Endothelial cell of umbilical vein (primary cell): ENCODE measurements around the gene API5. TPM values are rescaled to one million over a fixed set of nuclear protein-coding genes. Genes with fewer than 3 reads are reported as not detected.

Experiments used
- BruUV-seq: library from RNA; stranded (reverse); fragments of 400-500 nt; replicated peaks from 2 replicates; lab custom pipeline; 2021; lab: Mats Ljungman, UMichigan
- CTCF ChIA-PET: fragments of 300-600, 350-600 bp; sonication (Branson Sonifier 250); formaldehyde crosslinking; loops from one replicate; lab custom pipeline; 2021; ENCODE audit warnings: antibody characterized with exemption, inconsistent platforms; lab: Charles Lee
- POLR2A ChIA-PET: fragments of 300-600, 350-600 bp; sonication (Branson Sonifier 250); formaldehyde crosslinking; loops from one replicate; lab custom pipeline; 2021; ENCODE audit warnings: antibody characterized with exemption, inconsistent platforms; lab: Charles Lee
- DNase-seq: peaks from one replicate; pipeline ENCODE4 v3.0.0-alpha.2; 2011; ENCODE audit warnings: low read depth, low spot score
- FAIRE-seq: peaks from 2 replicates; lab custom pipeline; 2011; peaks lifted over from hg19 to GRCh38; lab: Jason Lieb, UNC
- H2AFZ ChIP-seq: 2 replicates; pipeline ENCODE4 v1.6.0; 2012; ENCODE audit warnings: low read depth, low read length, control low read depth, inconsistent platforms
- H3K27ac ChIP-seq: 2 replicates; pipeline ENCODE4 v1.5.1; 2011; ENCODE audit warnings: low read depth, mild to moderate bottlenecking, control low read depth, low read length, moderate library complexity; ENCODE audit not compliant: insufficient read depth
- H3K27me3 ChIP-seq, 2 experiments: 2 replicates each; pipeline versions ENCODE4 v1.6.0 to v1.6.1; 2011; ENCODE audit warnings: low read length in 2 of 2, mixed read lengths in 1 of 2; ENCODE audit not compliant: control insufficient read depth in 2 of 2, insufficient read depth in 2 of 2
- H3K36me3 ChIP-seq, 2 experiments: 2 replicates in 1 of 2; 3 replicates in 1 of 2; pipeline ENCODE4 v1.5.1; 2011; ENCODE audit warnings: low read length in 2 of 2, mild to moderate bottlenecking in 1 of 2, moderate library complexity in 1 of 2; ENCODE audit not compliant: control insufficient read depth in 2 of 2, insufficient read depth in 2 of 2; ENCODE audit errors: extremely low read depth in 1 of 2
- H3K4me1 ChIP-seq: 3 replicates; pipeline ENCODE4 v1.5.1; 2011; ENCODE audit warnings: mild to moderate bottlenecking, low read length; ENCODE audit not compliant: control insufficient read depth, insufficient read depth; ENCODE audit errors: extremely low read depth
- H3K4me2 ChIP-seq: 2 replicates; pipeline ENCODE4 v1.6.1; 2011; ENCODE audit warnings: low read length, control low read depth, mixed read lengths; ENCODE audit not compliant: insufficient read depth
- H3K4me3 ChIP-seq, 3 experiments: fragments of 200-600 bp in 1 of 3; sonication (generic), shearing (Covaris generic) in 1 of 3; replicated peaks in 1 of 3; 2 replicates each; pipeline ENCODE4 v1.5.1; 2011 to 2016; ENCODE audit warnings: control low read depth in 3 of 3, low read length in 3 of 3, mild to moderate bottlenecking in 2 of 3, inconsistent platforms in 1 of 3, low read depth in 1 of 3, moderate library complexity in 1 of 3; ENCODE audit not compliant: insufficient read depth in 1 of 3
- H3K79me2 ChIP-seq: 2 replicates; pipeline ENCODE4 v1.6.0; 2012; ENCODE audit warnings: low read length, inconsistent platforms; ENCODE audit not compliant: control insufficient read depth, insufficient read depth
- H3K9ac ChIP-seq: replicated peaks from 2 replicates; pipeline ENCODE3; 2011; ENCODE audit warnings: low read length, control low read depth; ENCODE audit not compliant: insufficient read depth; ENCODE audit errors: extremely low read depth
- H3K9me1 ChIP-seq: replicated peaks from 3 replicates; pipeline ENCODE4 v1.6.0; 2011; ENCODE audit warnings: mild to moderate bottlenecking, low read length; ENCODE audit not compliant: control insufficient read depth, insufficient read depth; ENCODE audit errors: extremely low read depth
- H3K9me3 ChIP-seq: replicated peaks from 2 replicates; pipeline ENCODE4 v1.5.1; 2012; ENCODE audit warnings: low read length, inconsistent platforms; ENCODE audit not compliant: control insufficient read depth, insufficient read depth
- H4K20me1 ChIP-seq: replicated peaks from 2 replicates; pipeline ENCODE3; 2011; ENCODE audit warnings: mild to moderate bottlenecking, low read length; ENCODE audit not compliant: control insufficient read depth, insufficient read depth; ENCODE audit errors: extremely low read depth
- CTCF ChIP-seq, 2 donors: IDR thresholded peaks; 1 replicate in 1 of 2; 2 replicates in 1 of 2; pipeline ENCODE4 v1.5.1; 2011; ENCODE audit warnings: low read length in 2 of 2, mild to moderate bottlenecking in 2 of 2, moderate library complexity in 2 of 2, control low read depth in 1 of 2, inconsistent platforms in 1 of 2, low read depth in 1 of 2; ENCODE audit not compliant: insufficient read depth in 1 of 2; ENCODE audit errors: extremely low read depth in 1 of 2
- EZH2 ChIP-seq: IDR thresholded peaks from 2 replicates; pipeline ENCODE4 v1.6.1; 2012; ENCODE audit warnings: borderline replicate concordance, low read depth, mild to moderate bottlenecking, moderate library complexity, low read length, inconsistent platforms; ENCODE audit not compliant: severe bottlenecking
- GATA2 ChIP-seq: IDR thresholded peaks from 2 replicates; pipeline ENCODE4 v1.7.0; 2011; ENCODE audit warnings: low read depth, mild to moderate bottlenecking, moderate library complexity, mixed read lengths, low read length; ENCODE audit not compliant: insufficient read length, insufficient read depth
- MAX ChIP-seq: IDR thresholded peaks from 2 replicates; pipeline ENCODE4 v1.6.1; 2011; ENCODE audit not compliant: insufficient read depth, insufficient read length
- MYC ChIP-seq: IDR thresholded peaks from one replicate; pipeline ENCODE4 v1.6.1; 2011; ENCODE audit warnings: mild to moderate bottlenecking, low read depth, low read length
- dilution Hi-C: fragments of 300-500 bp; cut with MboI; formaldehyde crosslinking; loops from one replicate; pipeline ENCODE4 v1.15.0; 2019; ENCODE audit warnings: low sequenced_read_pairs; ENCODE audit not compliant: extremely low pct_ligation_motif_present
- intact Hi-C: fragments of 100-400 bp; cut with micrococcal nuclease; formaldehyde crosslinking; loops from one replicate; pipeline ENCODE4 v1.10.0; 2022
- polyA plus RNA-seq, 4 experiments: library from polyadenylated mRNA; depleted of rRNA in 3 of 4; stranded (reverse) in 3 of 4; unstranded in 1 of 4; fragments of >200 nt; gene quantifications; 2 replicates each; pipeline versions ENCODE4 v1.2.1 to v1.2.3, GENCODE V29; 2011 to 2012; ENCODE audit warnings: missing spikeins in 1 of 4
- total RNA-seq: library from RNA; stranded (reverse); gene quantifications from 2 replicates; pipeline ENCODE4 v1.2.3, GENCODE V29; 2021

The API5 gene
- total and polyA plus RNA-seq, 2 donors (not counting 3 experiments of a cell fraction or from before 2014, with no cell fraction given) = 26.5 to 103 TPM

- no peak for DNase-seq
- H3K9ac ChIP-seq = no peak overlapping the region
- H3K4me2 ChIP-seq = no peak overlapping the region
- no peak overlapping the region for H3K27ac ChIP-seq
- no peak overlapping the region for H3K4me3 ChIP-seq
- H2AFZ ChIP-seq = no peak overlapping the region
- H3K36me3 ChIP-seq = no peaks in the 10 kb centered on the region
- no peaks in the 10 kb centered on the region for H3K4me1 ChIP-seq
- dilution Hi-C loops = no loop called here
- H4K20me1 ChIP-seq = no peaks in the 10 kb centered on the region
- no peaks in the 10 kb centered on the region for H3K9me3 ChIP-seq
- FAIRE-seq = no peak
- no peaks in the 10 kb centered on the region for H3K79me2 ChIP-seq
- no peaks in the 10 kb centered on the region for H3K9me1 ChIP-seq
- intact Hi-C loops = no loop called here
- ChIA-PET POLR2A (no interaction called here), CTCF (interaction anchor here (1.9 kb wide), 1 partner anchor 12 kb away, joined by 6 read pairs; no protein-coding TSS in a partner anchor)
- TF ChIP-seq EZH2 = no peak
- TF ChIP-seq MYC = no peak
- no peaks in the 10 kb centered on the region for H3K27me3 ChIP-seq
- no TSS peak for BruUV-seq
These were observed 41.3 kb upstream of the API5 start for GRCh38 chr11:43270468-43270867.

GRCh38 chr11:43278193-43278956, 33.4 kb upstream of the API5 start:
- BruUV-seq = no TSS peak
- ChIA-PET POLR2A (no interaction called here), CTCF (interaction anchor here (0.7 to 1.4 kb wide), 2 partner anchors 9 to 1818 kb away, joined by 4 read pairs; no protein-coding TSS in a partner anchor)
- Histone ChIP-seq H3K4me3 (no peak overlapping the region), H3K27me3 (peaks cover 0 to 2% of the 10 kb centered on the region in 2 experiments), H2AFZ (no peak overlapping the region), H3K4me1 (no peaks in the 10 kb centered on the region), H3K9me3 (no peaks in the 10 kb centered on the region), H3K27ac (no peak overlapping the region), H3K79me2 (no peaks in the 10 kb centered on the region), H4K20me1 (no peaks in the 10 kb centered on the region), H3K4me2 (no peak overlapping the region), H3K36me3 (no peaks in the 10 kb centered on the region), H3K9me1 (no peaks in the 10 kb centered on the region), H3K9ac (no peak overlapping the region)
- DNase-seq (peak; percentile 8), FAIRE-seq (peak; percentile 37)
- dilution Hi-C loops = no loop called here
- TF ChIP-seq CTCF (IDR thresholded peaks at IDR 0.05; ENCODE audit: extremely low read depth in 1 of 2, insufficient read depth in 1 of 2, low read depth in 1 of 2, low read length in 2 of 2) (peak in 1 of 2 donors; percentile 11), GATA2 (no peak), MYC (no peak), MAX (no peak)
- intact Hi-C loops = no loop called here
